Epithelial cell of esophagus (primary cell): Measurements from ENCODE around the gene AUTS2.

Source experiments
- DNase-seq: peaks from one replicate; pipeline ENCODE4 v3.0.0; 2010; ENCODE audit warnings: low read depth
- H3K4me3 ChIP-seq: 2 replicates; pipeline ENCODE4 v1.5.1; 2011; ENCODE audit warnings: mild to moderate bottlenecking, low read length, control low read depth
- CTCF ChIP-seq: IDR thresholded peaks from 2 replicates; pipeline ENCODE4 v1.5.1; 2011; ENCODE audit warnings: low read depth, mild to moderate bottlenecking, low read length, control low read depth, inconsistent platforms; ENCODE audit not compliant: insufficient read depth; ENCODE audit errors: missing control alignments

AUTS2 gene

DNA sequence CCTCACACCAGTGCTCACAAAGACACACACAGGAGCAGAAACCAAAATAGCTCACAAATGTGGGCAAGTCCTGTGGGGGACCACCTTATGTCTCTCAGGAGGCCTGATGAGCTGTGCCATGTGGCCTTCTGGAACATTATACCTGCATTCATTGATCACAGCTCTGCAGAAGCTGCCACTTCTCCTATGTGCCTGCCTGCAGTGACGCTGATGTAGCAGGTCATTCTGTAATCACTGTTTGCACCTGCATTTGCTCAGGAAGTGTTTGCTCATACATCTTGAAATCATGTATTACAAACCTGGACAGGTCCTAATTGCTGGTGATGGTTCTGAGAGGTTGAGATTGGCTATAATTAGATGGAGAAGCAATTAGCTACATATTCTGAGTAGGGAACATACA is 310.2 kb downstream of the AUTS2 start:
- no peak for DNase-seq
- H3K4me3 ChIP-seq = no peak overlapping the region
- TF ChIP-seq CTCF = no peak

- TF ChIP-seq CTCF = no peak
- DNase-seq = no peak
- H3K4me3 ChIP-seq = no peak overlapping the region
These were observed 311.9 kb downstream of the AUTS2 start for GRCh38 chr7:69910150-69910549.

- TF ChIP-seq CTCF = no peak
- no peak for DNase-seq
- H3K4me3 ChIP-seq = no peak overlapping the region
These were observed 313.1 kb downstream of the AUTS2 start for GRCh38 chr7:69911337-69911736.

- H3K4me3 ChIP-seq = no peak overlapping the region
- DNase-seq = no peak
- TF ChIP-seq CTCF = no peak
These were observed 313.9 kb downstream of the AUTS2 start for GRCh38 chr7:69912141-69912540.

DNA sequence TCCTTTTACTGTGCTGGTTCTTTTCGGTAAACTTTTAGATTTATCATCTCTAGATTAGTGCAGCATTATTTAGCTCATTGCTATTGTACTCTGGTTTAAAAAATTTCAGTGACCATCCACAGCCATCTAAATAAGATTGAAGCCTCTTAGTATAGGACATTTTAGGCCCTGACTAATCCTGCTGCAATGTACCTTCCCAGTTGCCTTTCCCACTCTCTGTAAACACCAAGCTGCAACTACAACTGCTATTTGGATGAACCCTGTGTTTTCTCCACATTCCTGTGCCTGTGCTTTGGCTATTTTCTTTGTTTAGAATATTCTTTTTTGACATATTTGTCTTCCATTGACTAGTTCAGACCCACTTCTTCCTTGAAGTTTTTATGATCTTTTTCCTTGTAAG is 314.6 kb downstream of the AUTS2 start:
- H3K4me3 ChIP-seq = no peak overlapping the region
- no peak for DNase-seq
- TF ChIP-seq CTCF = no peak

- no peak overlapping the region for H3K4me3 ChIP-seq
- no peak for DNase-seq
- no peak for TF ChIP-seq CTCF
These were observed 321.3 kb downstream of the AUTS2 start for GRCh38 chr7:69919426-69920111.

DNA sequence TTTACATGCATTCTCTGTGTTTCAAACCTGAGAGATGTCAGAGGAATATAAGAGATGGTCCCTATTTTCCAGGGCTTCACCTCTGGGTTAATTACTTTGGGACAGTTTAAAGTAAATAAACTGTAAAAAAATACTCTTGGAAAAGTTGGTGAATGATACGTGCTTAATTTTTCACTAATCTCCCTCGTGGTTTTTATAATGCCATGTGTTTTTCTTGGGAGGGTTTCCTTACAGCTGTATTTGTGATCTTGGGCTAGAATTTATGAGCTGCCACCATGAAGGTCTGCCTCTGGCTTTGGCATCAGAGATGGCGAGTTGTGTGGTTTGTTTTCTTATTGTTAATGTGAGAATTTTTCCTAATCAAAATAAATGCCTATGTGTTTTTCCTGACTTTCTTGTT is 322.5 kb downstream of the AUTS2 start:
- H3K4me3 ChIP-seq = no peak overlapping the region
- TF ChIP-seq CTCF = no peak
- no peak for DNase-seq
